Muscle layer of colon (tissue), 2 donors: Measurements from ENCODE around the gene RECQL5.
"Not testable (repeated sequence)": the region's sequence is repeated elsewhere in the genome, so short reads cannot be mapped to it uniquely, and the experiment has no call there.

ENCODE experiments used
- H3K27ac ChIP-seq: one replicate; pipeline ENCODE4 v1.7.0; 2013; ENCODE audit warnings: low read depth, mild to moderate bottlenecking, low read length, moderate library complexity
- H3K27me3 ChIP-seq, 2 donors: one replicate each; pipeline ENCODE4 v1.7.0; 2013; ENCODE audit warnings: low read length in 2 of 2, mild to moderate bottlenecking in 2 of 2; ENCODE audit not compliant: insufficient read depth in 2 of 2, control insufficient read depth in 1 of 2
- H3K36me3 ChIP-seq: one replicate; pipeline ENCODE4 v1.7.0; 2013; ENCODE audit warnings: mild to moderate bottlenecking, low read length; ENCODE audit not compliant: insufficient read depth
- H3K4me1 ChIP-seq: one replicate; pipeline ENCODE4 v1.7.0; 2013; ENCODE audit warnings: mild to moderate bottlenecking, low read length; ENCODE audit not compliant: insufficient read depth
- H3K4me3 ChIP-seq, 2 donors: one replicate each; pipeline ENCODE4 v1.7.0; 2013; ENCODE audit warnings: low read length in 2 of 2, low read depth in 1 of 2, mild to moderate bottlenecking in 1 of 2, moderate library complexity in 1 of 2
- H3K9ac ChIP-seq: one replicate; pipeline ENCODE4 v1.7.0; 2013; ENCODE audit warnings: low read length
- H3K9me3 ChIP-seq: one replicate; pipeline ENCODE4 v1.7.0; 2013; ENCODE audit warnings: mild to moderate bottlenecking, low read length
- donor health status: abdominal sarcoma.
- donor health status: Adenocarcinoma of cecum.

Gene RECQL5

GRCh38 chr17:75594499-75595283 is 72.3 kb downstream of the RECQL5 start:
- Histone ChIP-seq H3K27ac (no peak overlapping the region), H3K36me3 (no peaks in the 10 kb centered on the region), H3K4me1 (no peaks in the 10 kb centered on the region), H3K9ac (no peak overlapping the region), H3K4me3 (no peak overlapping the region), H3K27me3 (no peaks in the 10 kb centered on the region), H3K9me3 (no peaks in the 10 kb centered on the region)

DNA sequence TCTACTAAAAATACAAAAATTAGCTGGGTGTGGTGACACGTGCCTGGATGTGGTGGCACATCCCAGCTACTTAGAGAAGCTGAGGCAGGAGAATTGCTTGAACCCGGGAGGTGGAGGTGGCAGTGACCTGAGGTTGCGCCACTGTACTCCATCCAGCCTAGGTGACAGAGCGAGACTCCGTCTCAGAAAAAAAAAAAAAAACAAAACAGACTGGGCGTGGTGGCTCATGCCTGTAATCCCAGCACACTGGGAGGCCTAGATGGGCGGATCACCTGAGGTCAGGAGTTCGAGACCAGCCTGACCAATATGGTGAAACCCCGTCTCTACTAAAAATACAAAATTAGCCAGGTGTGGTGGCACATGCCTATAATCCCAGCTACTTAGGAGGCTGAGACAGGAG is 73.5 kb downstream of the RECQL5 start:
- H3K4me3 ChIP-seq, H3K36me3 ChIP-seq, H3K9me3 ChIP-seq, H3K4me1 ChIP-seq, H3K9ac ChIP-seq, H3K27ac ChIP-seq, H3K27me3 ChIP-seq: not testable (repeated sequence)

- peaks cover 1% of the 10 kb centered on the region for H3K4me1 ChIP-seq
- H3K27me3 ChIP-seq, result no peaks in the 10 kb centered on the region
- H3K9ac ChIP-seq, result no peak overlapping the region
- H3K36me3 ChIP-seq, result no peaks in the 10 kb centered on the region
- H3K9me3 ChIP-seq, result no peaks in the 10 kb centered on the region
- no peak overlapping the region for H3K4me3 ChIP-seq
- no peak overlapping the region for H3K27ac ChIP-seq
Observed at GRCh38 chr17:75592348-75593020, 74.5 kb downstream of the RECQL5 start.

DNA sequence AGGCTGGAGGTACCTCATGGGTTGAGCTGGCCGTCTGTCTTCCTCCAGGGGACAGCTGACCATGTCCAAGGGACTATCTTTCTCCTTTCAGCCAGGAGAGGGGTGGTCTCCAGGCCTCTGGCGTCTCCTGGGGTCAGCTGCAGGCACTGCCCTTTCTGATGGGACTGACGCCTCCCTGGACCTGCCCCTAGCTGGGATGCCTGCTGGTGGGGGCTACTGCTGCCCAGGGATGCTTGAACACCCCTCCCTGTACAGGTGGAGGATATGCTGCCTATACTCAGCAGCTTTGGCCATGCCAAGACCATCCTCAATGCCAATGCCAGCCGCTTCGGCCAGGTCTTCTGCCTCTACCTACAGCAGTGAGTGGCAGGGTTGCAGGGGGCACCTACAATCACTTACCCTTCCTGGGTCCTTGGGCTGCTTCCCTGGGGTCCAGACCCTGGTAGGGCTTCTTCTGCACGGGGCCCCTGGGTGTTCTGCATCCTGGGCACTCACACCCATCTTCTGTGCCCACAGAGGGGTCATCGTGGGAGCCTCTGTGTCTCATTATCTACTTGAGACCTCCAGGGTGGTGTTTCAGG is 75.1 kb downstream of the RECQL5 start:
- Histone ChIP-seq H3K9ac (no peak overlapping the region), H3K27ac (no peak overlapping the region), H3K9me3 (no peaks in the 10 kb centered on the region), H3K4me1 (peaks cover 4% of the 10 kb centered on the region), H3K4me3 (no peak overlapping the region), H3K27me3 (no peaks in the 10 kb centered on the region), H3K36me3 (no peaks in the 10 kb centered on the region)

DNA sequence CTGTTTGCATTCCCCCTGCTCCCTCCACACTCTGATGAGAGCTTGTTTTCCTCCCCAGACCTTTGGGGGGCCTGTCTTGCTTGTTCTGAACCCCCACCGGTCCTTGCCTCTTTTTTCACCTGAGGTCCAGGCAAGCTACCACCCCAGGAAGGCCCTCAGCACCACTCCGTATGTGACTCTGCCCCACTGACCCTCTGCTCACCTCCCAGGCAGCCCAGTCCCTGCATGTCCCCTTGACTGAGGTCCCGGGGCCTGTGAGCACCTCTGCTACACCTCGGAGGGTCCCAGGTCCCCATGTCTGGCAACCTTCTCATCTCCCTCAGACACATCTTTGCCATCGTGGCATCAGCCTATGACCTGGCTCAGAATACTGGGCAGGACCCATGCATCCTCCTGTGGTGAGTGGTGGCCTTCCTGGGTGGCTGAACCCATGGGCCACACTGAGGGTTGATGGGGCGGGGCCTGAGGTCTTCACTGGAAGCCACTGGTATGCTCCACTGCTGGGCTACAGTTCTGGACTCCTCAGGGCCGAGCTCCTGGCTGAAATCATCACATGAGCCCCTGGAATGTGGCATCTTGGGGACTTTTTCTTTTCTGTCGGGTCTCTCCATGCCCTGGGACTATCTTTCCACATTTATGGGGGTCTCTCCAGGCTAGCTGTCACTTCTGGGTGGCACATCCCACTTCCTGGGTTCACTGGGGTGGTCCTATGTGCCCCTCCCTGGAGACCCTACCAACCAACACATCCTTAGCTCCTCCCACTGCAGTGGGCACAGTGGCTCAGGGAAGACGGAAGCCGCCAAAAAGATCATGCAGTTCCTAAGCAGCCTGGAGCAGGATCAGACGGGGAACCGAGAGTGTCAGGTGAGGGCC is 75.9 kb downstream of the RECQL5 start:
- H3K9me3 ChIP-seq, result no peaks in the 10 kb centered on the region
- no peak overlapping the region for H3K4me3 ChIP-seq
- H3K27me3 ChIP-seq, result no peaks in the 10 kb centered on the region
- peaks cover 4% of the 10 kb centered on the region for H3K4me1 ChIP-seq
- H3K36me3 ChIP-seq, result no peaks in the 10 kb centered on the region
- H3K27ac ChIP-seq, result no peak overlapping the region
- H3K9ac ChIP-seq, result no peak overlapping the region

DNA sequence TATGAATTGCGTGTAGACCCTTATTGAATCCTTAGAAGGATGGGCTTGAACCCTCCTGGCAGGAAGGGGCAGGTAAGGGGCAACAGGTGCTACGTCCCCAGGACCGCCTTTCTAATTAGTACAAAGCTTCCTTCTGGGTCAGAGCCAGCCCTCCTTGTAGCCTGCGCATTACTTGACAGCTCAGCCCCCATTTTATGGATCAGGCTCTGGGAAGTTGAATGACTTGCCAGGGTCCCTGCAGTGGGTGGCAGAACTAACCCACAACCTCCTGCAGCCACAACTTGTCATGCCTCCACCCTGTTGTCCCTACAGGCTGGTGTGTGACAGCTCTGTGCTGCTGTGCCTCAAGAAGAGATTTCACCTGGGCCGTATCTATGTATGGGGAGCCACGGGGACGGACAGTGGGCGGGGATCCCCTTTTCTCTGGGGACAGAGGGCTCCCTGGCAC is 76.6 kb downstream of the RECQL5 start:
- H3K36me3 ChIP-seq, result no peaks in the 10 kb centered on the region
- no peaks in the 10 kb centered on the region for H3K27me3 ChIP-seq
- H3K27ac ChIP-seq, result no peak overlapping the region
- H3K4me1 ChIP-seq, result peaks cover 4% of the 10 kb centered on the region
- H3K9ac ChIP-seq, result no peak overlapping the region
- no peak overlapping the region for H3K4me3 ChIP-seq
- no peaks in the 10 kb centered on the region for H3K9me3 ChIP-seq

DNA sequence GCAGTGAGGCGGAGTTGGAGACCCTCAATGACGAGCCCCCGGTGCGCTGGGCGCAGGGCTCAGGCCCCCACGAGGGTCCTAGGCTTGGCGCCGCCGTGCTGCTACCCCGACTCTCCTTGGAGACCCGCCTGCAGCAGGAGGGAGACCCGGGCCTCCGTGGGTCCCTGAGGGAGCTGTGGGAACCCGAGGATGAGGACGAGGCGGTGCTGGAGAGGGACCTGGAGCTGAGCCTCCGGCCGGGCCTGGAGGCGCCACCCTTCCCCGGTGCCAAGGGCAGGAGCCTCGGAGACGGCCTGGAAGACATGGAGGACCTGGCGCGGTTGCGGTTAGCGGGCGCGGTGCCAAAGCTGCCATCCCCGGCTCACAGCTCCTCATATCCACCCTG is 77.0 kb downstream of the RECQL5 start:
- H3K27ac ChIP-seq, result peak overlapping the region; percentile 14
- no peak overlapping the region for H3K9ac ChIP-seq
- peak overlapping the region in 1 of 2 donors; percentile 61 for H3K4me3 ChIP-seq
- H3K9me3 ChIP-seq, result no peaks in the 10 kb centered on the region
- H3K27me3 ChIP-seq, result no peaks in the 10 kb centered on the region
- H3K4me1 ChIP-seq, result peaks cover 4% of the 10 kb centered on the region
- H3K36me3 ChIP-seq, result no peaks in the 10 kb centered on the region

DNA sequence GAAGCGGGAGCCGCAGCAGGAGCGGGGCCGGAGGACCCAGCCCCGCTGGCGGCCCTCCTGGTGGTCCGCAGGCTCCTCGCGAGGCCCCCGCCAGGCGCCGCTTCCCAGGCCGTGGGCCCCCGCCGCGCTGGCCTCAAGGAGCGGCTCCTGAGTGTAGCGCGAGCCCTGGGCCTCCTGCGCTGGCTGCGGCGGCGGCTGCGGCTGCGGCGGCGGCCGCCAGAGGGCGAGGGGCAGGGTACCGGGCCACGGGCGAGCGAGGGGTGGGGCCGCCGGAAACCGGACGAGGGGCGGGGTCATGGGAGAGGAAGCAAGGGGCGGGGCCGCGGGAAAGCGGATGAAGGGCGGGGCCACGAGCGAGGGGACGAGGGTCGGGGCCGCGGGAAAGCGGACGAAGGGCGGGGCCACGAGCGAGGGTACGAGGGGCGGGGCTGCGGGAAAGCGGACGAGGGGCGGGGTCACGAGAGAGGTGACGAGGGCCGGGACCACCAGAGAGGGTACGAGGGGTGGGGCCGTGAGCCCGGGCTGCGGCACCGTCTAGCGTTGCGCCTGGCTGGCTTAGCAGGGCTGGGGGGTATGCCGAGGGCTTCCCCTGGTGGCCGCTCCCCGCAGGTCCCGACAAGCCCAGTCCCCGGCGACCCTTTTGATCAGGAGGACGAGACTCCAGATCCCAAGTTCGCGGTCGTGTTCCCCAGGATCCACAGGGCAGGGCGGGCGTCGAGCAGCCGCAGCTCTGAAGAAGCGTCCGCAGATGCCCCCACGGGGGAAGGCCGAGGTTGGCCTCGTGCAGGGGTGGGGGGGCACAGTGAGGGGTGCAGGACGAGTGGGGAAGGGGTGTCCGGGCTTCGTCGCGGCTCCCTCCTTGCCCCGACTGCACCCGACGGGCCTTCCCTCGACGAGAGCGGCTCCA is 77.7 kb downstream of the RECQL5 start:
- peaks cover 4% of the 10 kb centered on the region for H3K4me1 ChIP-seq
- H3K4me3 ChIP-seq, result peak overlapping the region; percentile 61 to 65
- H3K36me3 ChIP-seq, result no peaks in the 10 kb centered on the region
- no peaks in the 10 kb centered on the region for H3K9me3 ChIP-seq
- H3K27ac ChIP-seq, result peak overlapping the region; percentile 93
- no peaks in the 10 kb centered on the region for H3K27me3 ChIP-seq
- no peak overlapping the region for H3K9ac ChIP-seq

DNA sequence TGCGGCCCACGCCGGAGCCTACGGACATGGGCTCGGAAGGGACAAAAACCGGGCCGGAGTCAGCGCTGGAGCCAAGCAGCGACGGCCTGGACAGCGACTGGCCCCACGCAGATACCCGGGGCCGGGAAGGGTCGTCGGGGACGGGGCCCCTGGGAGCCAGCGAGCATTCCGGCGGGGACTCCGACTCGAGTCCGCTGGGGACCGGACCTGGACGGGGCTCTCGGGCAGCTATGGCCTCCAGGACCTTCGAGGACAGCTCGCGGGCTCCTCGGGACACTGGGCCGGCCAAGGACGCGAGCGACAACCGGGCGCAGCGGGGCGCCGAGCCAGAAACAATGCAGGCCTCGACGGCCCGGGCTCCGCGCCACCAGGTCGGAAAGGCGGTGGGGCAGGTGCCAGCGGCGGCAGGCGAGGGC is 78.3 kb downstream of the RECQL5 start:
- Histone ChIP-seq H3K36me3 (no peaks in the 10 kb centered on the region), H3K27me3 (no peaks in the 10 kb centered on the region), H3K4me1 (peaks cover 4% of the 10 kb centered on the region), H3K9ac (no peak overlapping the region), H3K27ac (peak overlapping the region; percentile 93), H3K9me3 (no peaks in the 10 kb centered on the region), H3K4me3 (peak overlapping the region; percentile 61 to 65)

GRCh38 chr17:75587675-75588595 is 79.0 kb downstream of the RECQL5 start, which contains the start of gene MYO15B:
TSS of gene MYO15B (plus strand) at chr17:75587800. CDS start at chr17:75588058, 258 bp downstream.
- no peaks in the 10 kb centered on the region for H3K36me3 ChIP-seq
- no peak within 1 kb of the TSS for H3K9ac ChIP-seq
- H3K27ac ChIP-seq, result peak within 1 kb of the TSS; percentile 93
- H3K27me3 ChIP-seq, result no peaks in the 10 kb centered on the region
- peak within 1 kb of the TSS; percentile 61 to 65 for H3K4me3 ChIP-seq
- peaks cover 4% of the 10 kb centered on the region for H3K4me1 ChIP-seq
- no peaks in the 10 kb centered on the region for H3K9me3 ChIP-seq
